Measurements from ENCODE around the gene HSPA1L. TPM values are rescaled to one million over a fixed set of nuclear protein-coding genes. Genes with fewer than 3 reads are reported as not detected.
A peak's percentile ranks its signal among the peaks of the same experiment; 100 is the strongest.
"Not testable (repeated sequence)": the region's sequence is repeated elsewhere in the genome, so short reads cannot be mapped to it uniquely, and the experiment has no call there.

The HSPA1L gene
- total RNA-seq, 2 donors from 2014 or later: 0.33 to 1.0 TPM

GRCh38 chr6:31819871-31820299 is 4.8 kb upstream of the HSPA1L start:
- Histone ChIP-seq H3K9me3 (no peaks in the 10 kb centered on the region), H3K4me1 (peaks cover 72% of the 10 kb centered on the region), H3K27me3 (no peaks in the 10 kb centered on the region), H3K36me3 (replicated peaks in 1 of 2; ENCODE audit: insufficient read depth in 1 of 2, low read depth in 2 of 2) (no peaks in the 10 kb centered on the region), H3K4me3 (no peak overlapping the region), H3K27ac (peak overlapping the region in 2 of 4 donors; percentile 51 to 54)
- no peak for DNase-seq
- no peak for ATAC-seq
- intact Hi-C loops (cut with DNase I): no loop called here
- TF ChIP-seq POLR2A (IDR thresholded peaks at IDR 0.05): no peak
- TF ChIP-seq CTCF (IDR thresholded peaks at IDR 0.05): no peak

- DNase-seq; H3K36me3 ChIP-seq (replicated peaks in 1 of 2; ENCODE audit: insufficient read depth in 1 of 2, low read depth in 2 of 2); intact Hi-C loops (cut with DNase I); ATAC-seq; H3K9me3 ChIP-seq; H3K27me3 ChIP-seq; H3K4me3 ChIP-seq: not testable (repeated sequence)
- WGBS, 2 donors: 53 to 70% methylated on average over 8 of the region's 8 CpGs
- peaks cover 64% of the 10 kb centered on the region for H3K4me1 ChIP-seq
- H3K27ac ChIP-seq: peak overlapping the region; percentile 18 to 62 (median 43)
These were observed 2.9 kb upstream of the HSPA1L start for GRCh38 chr6:31817929-31818511.

- H3K4me1 ChIP-seq: peaks cover 57% of the 10 kb centered on the region
- H3K4me3 ChIP-seq; H3K36me3 ChIP-seq (replicated peaks in 1 of 2; ENCODE audit: insufficient read depth in 1 of 2, low read depth in 2 of 2); H3K9me3 ChIP-seq; DNase-seq; ATAC-seq; H3K27me3 ChIP-seq; intact Hi-C loops (cut with DNase I): not testable (repeated sequence)
- peak overlapping the region in 3 of 4 donors; percentile 33 to 62 (median 61) for H3K27ac ChIP-seq
- 35 to 75% methylated on average over 7 to 19 of the region's 37 CpGs for WGBS, 2 donors
These were observed 2.2 kb upstream of the HSPA1L start for GRCh38 chr6:31817133-31817928.

GRCh38 chr6:31814677-31815024 is 432 bp downstream of the HSPA1L start:
- Histone ChIP-seq H3K36me3 (replicated peaks in 1 of 2; ENCODE audit: insufficient read depth in 1 of 2, low read depth in 2 of 2) (no peaks in the 10 kb centered on the region), H3K27me3 (no peaks in the 10 kb centered on the region), H3K27ac (peak overlapping the region; percentile 88 to 100 (median 94)), H3K9me3 (no peaks in the 10 kb centered on the region), H3K4me1 (peaks cover 38% of the 10 kb centered on the region), H3K4me3 (no peak overlapping the region)
- intact Hi-C loops (cut with DNase I): no loop called here
- 0% methylated on average over 5 to 13 of the region's 13 CpGs for WGBS, 2 donors
- TF ChIP-seq CTCF (IDR thresholded peaks at IDR 0.05): no peak
- TF ChIP-seq POLR2A (IDR thresholded peaks at IDR 0.05): peak in 2 of 3 donors; percentile 1 to 31
- peak; percentile 94 to 98 (median 96) for DNase-seq
- ATAC-seq: peak; percentile 89

GRCh38 chr6:31813465-31813849 is 1.6 kb downstream of the HSPA1L start:
- Histone ChIP-seq H3K4me3 (no peak overlapping the region), H3K27ac (peak overlapping the region; percentile 66 to 100 (median 94)), H3K4me1 (peaks cover 27% of the 10 kb centered on the region), H3K9me3 (no peaks in the 10 kb centered on the region), H3K27me3 (no peaks in the 10 kb centered on the region), H3K36me3 (replicated peaks in 1 of 2; ENCODE audit: insufficient read depth in 1 of 2, low read depth in 2 of 2) (no peaks in the 10 kb centered on the region)
- ATAC-seq (no peak), DNase-seq (no peak)
- intact Hi-C loops (cut with DNase I): no loop called here
- no peak for TF ChIP-seq CTCF (IDR thresholded peaks at IDR 0.05)
- TF ChIP-seq POLR2A (IDR thresholded peaks at IDR 0.05): no peak
- WGBS, 2 donors: 85 to 88% methylated on average over 7 of the region's 7 CpGs

All from body of pancreas (tissue), 4 donors.